ENCODE results near the gene KRT75. TPM values are rescaled to one million over a fixed set of nuclear protein-coding genes. Genes with fewer than 3 reads are reported as not detected.

KRT75 gene
- total RNA-seq, 1 donor from 2014 or later: not detected

DNA sequence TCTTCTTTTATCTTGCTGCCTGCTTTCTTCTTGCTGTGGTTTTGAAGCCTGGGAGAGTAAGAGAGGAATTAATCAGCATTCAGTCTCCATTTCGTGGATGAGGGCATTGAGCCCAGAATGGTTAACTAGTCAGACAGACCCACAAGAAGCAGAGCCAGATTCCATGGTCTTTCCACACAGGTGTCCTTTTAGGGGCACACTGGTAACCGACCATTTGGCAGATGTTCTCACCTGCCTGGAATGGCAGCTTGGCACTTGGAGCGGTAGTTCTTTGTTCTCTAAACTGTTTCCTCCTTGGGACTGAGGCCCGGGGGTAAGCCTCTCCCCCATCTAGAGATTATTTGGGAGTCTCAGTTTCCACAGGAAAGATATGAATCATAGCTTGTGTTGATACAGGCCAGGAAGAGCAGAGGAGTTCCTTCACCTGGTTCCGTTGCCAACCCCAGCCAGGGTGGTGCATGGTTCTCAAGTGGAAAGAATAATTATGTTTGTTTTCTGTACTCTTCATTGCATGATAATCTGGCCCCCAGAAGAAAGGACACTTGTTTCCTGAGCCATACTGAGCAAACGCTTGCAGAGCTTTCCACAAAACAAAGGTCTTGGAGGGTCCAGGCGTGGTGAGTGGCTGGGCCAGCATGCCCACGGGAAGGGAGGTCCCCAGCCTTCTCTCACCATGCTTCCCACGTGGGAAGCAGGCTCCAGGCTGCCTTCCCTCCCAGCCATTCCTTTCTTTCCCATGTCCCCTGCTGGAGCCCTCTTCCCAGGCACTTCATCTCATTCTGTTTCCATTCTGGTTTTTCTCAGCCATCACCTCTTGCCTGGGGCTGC lies 2.0 kb upstream of the KRT75 start:
- Mint-ChIP-seq H3K9me3 (no peaks in the 10 kb centered on the region), H3K27me3 (ENCODE audit: low read depth) (peaks cover 18% of the 10 kb centered on the region), H3K4me3 (no peak overlapping the region), H3K4me1 (peaks cover 37% of the 10 kb centered on the region), H3K27ac (peak overlapping the region; percentile 65), H3K36me3 (no peaks in the 10 kb centered on the region)
- no peak for DNase-seq (ENCODE audit: low spot score in 2 of 2, unreplicated experiment in 2 of 2)
- TF ChIP-seq, protein P1, sequence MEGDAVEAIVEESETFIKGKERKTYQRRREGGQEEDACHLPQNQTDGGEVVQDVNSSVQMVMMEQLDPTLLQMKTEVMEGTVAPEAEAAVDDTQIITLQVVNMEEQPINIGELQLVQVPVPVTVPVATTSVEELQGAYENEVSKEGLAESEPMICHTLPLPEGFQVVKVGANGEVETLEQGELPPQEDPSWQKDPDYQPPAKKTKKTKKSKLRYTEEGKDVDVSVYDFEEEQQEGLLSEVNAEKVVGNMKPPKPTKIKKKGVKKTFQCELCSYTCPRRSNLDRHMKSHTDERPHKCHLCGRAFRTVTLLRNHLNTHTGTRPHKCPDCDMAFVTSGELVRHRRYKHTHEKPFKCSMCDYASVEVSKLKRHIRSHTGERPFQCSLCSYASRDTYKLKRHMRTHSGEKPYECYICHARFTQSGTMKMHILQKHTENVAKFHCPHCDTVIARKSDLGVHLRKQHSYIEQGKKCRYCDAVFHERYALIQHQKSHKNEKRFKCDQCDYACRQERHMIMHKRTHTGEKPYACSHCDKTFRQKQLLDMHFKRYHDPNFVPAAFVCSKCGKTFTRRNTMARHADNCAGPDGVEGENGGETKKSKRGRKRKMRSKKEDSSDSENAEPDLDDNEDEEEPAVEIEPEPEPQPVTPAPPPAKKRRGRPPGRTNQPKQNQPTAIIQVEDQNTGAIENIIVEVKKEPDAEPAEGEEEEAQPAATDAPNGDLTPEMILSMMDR (IDR thresholded peaks at IDR 0.05; ENCODE audit: unreplicated experiment): no peak

DNA sequence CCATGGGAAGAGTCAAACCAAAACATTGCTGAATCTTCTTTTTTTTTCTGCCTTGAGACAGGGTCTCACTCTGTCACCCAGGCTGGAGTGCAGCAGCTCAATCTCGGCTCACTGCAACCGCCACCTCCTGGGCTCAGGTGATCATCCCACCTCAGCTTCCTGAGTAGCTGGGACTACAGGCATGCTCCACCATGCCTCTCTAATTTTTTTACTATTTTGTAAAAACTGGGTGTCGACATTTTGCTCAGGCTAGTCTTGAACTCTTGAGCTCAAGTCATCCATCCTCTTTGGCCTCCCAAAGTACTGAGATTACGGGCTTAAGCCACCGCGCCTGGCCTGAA lies 1.5 kb upstream of the KRT75 start:
- Mint-ChIP-seq H3K4me1 (peaks cover 31% of the 10 kb centered on the region), H3K9me3 (no peaks in the 10 kb centered on the region), H3K36me3 (no peaks in the 10 kb centered on the region), H3K4me3 (no peak overlapping the region), H3K27me3 (ENCODE audit: low read depth) (peaks cover 23% of the 10 kb centered on the region), H3K27ac (no peak overlapping the region)
- TF ChIP-seq, protein P1 (IDR thresholded peaks at IDR 0.05; ENCODE audit: unreplicated experiment): no peak
- no peak for DNase-seq (ENCODE audit: low spot score in 2 of 2, unreplicated experiment in 2 of 2)

DNA sequence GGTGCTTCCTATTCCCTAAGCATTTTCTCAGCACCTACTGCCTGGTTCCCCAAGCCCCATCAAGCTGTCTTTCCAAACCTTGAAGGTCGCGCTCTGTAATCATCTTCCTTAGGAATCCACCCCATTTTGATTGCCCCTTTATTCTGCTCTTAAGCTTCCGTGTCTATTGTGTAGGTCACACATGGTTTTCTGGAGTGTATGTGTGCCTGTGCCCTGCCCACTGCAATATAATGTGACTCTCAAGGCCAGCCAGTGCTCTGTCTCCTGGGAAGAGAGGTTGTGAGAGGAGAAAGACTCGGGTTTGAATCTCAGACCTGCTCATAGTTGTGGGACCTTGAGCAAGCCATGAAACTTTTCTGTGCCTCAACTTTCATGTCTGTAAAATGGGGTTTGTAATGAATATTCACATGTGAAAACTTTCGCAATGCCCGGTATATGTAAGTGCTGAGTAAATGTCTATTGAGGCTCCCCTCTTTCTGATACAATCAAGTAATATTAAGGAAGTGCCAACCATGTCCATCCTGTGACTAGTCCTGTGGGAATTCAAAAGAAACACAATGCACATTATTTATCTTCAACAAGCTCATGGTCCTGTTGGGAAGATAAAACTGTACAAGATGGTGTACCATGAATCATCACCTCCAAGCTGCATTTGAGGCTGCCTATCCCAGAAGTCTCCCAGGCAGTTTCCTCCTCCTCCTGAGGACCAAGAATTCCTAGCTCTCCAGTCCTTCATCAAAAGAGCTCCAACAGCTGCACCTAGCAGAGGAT lies 774 bp upstream of the KRT75 start:
- Mint-ChIP-seq H3K4me1 (peaks cover 26% of the 10 kb centered on the region), H3K27me3 (ENCODE audit: low read depth) (peaks cover 30% of the 10 kb centered on the region), H3K9me3 (no peaks in the 10 kb centered on the region), H3K36me3 (no peaks in the 10 kb centered on the region), H3K27ac (no peak overlapping the region), H3K4me3 (no peak overlapping the region)
- TF ChIP-seq, protein P1 (IDR thresholded peaks at IDR 0.05; ENCODE audit: unreplicated experiment): no peak
- no peak for DNase-seq (ENCODE audit: low spot score in 2 of 2, unreplicated experiment in 2 of 2)

DNA sequence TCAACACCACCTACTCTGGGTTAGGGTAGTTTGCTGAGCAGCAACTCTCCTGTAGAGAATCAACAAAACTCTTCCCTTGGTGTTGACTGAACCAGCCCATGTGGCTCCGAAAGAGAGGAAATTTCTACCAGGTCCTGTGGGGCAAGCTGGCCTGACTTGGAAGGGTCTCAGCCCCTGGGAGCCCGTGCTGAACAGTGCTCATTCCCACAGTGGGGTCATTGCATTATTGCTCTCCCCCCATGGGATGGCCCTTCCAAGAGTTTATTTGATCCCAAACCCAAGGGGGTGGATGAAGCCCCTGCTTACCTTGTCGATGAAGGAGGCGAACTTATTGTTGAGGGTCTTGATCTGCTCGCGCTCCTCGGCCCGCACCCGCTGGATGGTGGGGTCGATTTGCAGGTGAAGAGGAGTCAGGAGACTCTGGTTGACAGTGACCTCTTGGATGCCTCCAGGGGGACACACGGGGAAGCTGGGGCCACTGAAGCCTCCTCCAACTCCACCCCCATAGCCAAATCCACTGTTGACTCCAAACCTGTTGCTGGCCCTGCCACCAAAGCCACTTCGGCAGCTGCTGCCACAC lies 580 bp downstream of the KRT75 start:
- Mint-ChIP-seq H3K27me3 (ENCODE audit: low read depth) (peaks cover 42% of the 10 kb centered on the region), H3K4me1 (peaks cover 19% of the 10 kb centered on the region)

DNA sequence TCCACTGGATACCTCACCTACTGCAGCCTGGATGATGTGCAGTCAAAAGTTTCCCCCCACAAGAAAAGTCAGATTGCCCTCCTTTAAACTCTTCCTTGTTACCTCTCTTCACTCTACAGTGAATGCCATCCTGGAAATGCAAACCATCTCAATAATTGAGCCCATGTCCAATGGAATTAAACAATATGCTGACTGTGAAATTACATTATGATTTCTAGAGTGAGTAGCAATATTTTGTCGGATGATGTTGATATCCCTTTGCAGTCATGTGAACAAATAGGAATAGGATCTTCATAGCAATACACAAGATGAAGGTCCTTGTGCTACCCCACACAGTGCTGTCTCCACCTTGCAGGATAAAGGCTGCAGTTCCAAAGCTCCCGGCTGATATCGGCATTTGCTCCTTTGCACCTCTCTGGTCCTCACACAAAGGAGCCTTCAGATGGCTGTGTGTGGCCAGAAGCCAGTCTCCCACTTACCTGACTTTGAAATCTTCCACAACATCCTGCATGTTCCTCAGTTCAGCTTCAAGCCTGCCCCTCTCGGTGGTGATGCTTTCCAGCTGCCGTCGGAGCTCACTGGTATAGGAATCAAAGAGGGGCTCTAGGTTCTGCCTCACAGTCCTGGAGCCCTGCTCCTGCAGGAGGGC lies 1.5 kb downstream of the KRT75 start:
- Mint-ChIP-seq H3K9me3 (no peaks in the 10 kb centered on the region), H3K27ac (no peak overlapping the region), H3K4me1 (peaks cover 17% of the 10 kb centered on the region)

More for the DNA sequence above, 580 bp downstream of the KRT75 start:
- no peak for DNase-seq (ENCODE audit: low spot score in 2 of 2, unreplicated experiment in 2 of 2)
- no peaks in the 10 kb centered on the region for H3K36me3 Mint-ChIP-seq
- H3K27ac Mint-ChIP-seq: no peak overlapping the region
- TF ChIP-seq, protein P1 (IDR thresholded peaks at IDR 0.05; ENCODE audit: unreplicated experiment): no peak
- no peaks in the 10 kb centered on the region for H3K9me3 Mint-ChIP-seq
- H3K4me3 Mint-ChIP-seq: no peak overlapping the region

More for the DNA sequence above, 1.5 kb downstream of the KRT75 start:
- no peak for DNase-seq (ENCODE audit: low spot score in 2 of 2, unreplicated experiment in 2 of 2)
- H3K36me3 Mint-ChIP-seq: no peaks in the 10 kb centered on the region
- TF ChIP-seq, protein P1 (IDR thresholded peaks at IDR 0.05; ENCODE audit: unreplicated experiment): no peak
- peaks cover 46% of the 10 kb centered on the region for H3K27me3 Mint-ChIP-seq (ENCODE audit: low read depth)
- H3K4me3 Mint-ChIP-seq: no peak overlapping the region
